Neural crest cell (in vitro differentiated cells): Measurements from ENCODE around the gene PHACTR1. TPM values are rescaled to one million over a fixed set of nuclear protein-coding genes. Genes with fewer than 3 reads are reported as not detected.

Experiments
- DNase-seq: peaks from one replicate; pipeline ENCODE4 v3.0.0; 2021; ENCODE audit warnings: low read depth, mixed read lengths, low spot score
- H3K27ac Mint-ChIP-seq: one replicate; pipeline ENCODE4 v1.8.0; 2021; ENCODE audit warnings: mild to moderate bottlenecking, mixed read lengths; ENCODE audit not compliant: unreplicated experiment
- H3K27me3 Mint-ChIP-seq: 2 replicates; pipeline ENCODE4 v1.8.0; 2021; ENCODE audit warnings: low read depth, mild to moderate bottlenecking, mixed read lengths
- H3K36me3 Mint-ChIP-seq: 2 replicates; pipeline ENCODE4 v1.8.0; 2021; ENCODE audit warnings: low read depth, mild to moderate bottlenecking, mixed read lengths
- H3K4me1 Mint-ChIP-seq: 2 replicates; pipeline ENCODE4 v1.8.0; 2021; ENCODE audit warnings: mixed read lengths
- H3K4me3 Mint-ChIP-seq: one replicate; pipeline ENCODE4 v1.8.0; 2021; ENCODE audit warnings: mild to moderate bottlenecking, mixed read lengths
- H3K9me3 Mint-ChIP-seq: 2 replicates; pipeline ENCODE4 v1.8.0; 2021; ENCODE audit warnings: mixed read lengths
- total RNA-seq: library from RNA; stranded (reverse); gene quantifications from 2 replicates; pipeline ENCODE4 v1.2.1, GENCODE V29; 2021
- TF ChIP-seq, protein P1 (sequence below): fragments of 200-600 bp; sonication (generic); conservative IDR thresholded peaks from 2 replicates; pipeline ENCODE4 v1.5.0; 2021; ENCODE audit warnings: antibody characterized with exemption, mild to moderate bottlenecking

The PHACTR1 gene
- total RNA-seq, 1 donor from 2014 or later, result 10.4 TPM

DNA sequence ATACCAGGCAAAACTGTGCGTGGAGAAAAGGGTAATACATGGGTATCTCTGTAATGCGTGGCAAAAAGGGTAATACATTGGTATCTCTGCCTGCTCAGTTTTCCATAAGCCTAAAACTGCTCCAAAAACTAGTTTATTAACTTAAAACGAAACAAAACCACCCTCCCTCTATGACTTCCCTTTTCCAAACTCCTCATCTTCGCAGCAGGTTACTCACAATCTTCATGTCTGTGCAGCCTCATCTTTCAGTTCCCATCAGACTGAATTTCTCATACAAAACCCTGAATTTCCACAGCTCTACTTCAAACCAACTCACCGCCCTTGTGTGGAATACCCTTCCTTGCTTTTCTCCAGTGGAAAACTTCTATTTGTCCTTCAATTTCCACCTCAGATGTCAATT is 199.4 kb downstream of the PHACTR1 start:
- no peak overlapping the region for H3K27ac Mint-ChIP-seq
- no peaks in the 10 kb centered on the region for H3K9me3 Mint-ChIP-seq
- H3K36me3 Mint-ChIP-seq, result no peaks in the 10 kb centered on the region
- peaks cover 9% of the 10 kb centered on the region for H3K4me1 Mint-ChIP-seq
- TF ChIP-seq, protein P1, sequence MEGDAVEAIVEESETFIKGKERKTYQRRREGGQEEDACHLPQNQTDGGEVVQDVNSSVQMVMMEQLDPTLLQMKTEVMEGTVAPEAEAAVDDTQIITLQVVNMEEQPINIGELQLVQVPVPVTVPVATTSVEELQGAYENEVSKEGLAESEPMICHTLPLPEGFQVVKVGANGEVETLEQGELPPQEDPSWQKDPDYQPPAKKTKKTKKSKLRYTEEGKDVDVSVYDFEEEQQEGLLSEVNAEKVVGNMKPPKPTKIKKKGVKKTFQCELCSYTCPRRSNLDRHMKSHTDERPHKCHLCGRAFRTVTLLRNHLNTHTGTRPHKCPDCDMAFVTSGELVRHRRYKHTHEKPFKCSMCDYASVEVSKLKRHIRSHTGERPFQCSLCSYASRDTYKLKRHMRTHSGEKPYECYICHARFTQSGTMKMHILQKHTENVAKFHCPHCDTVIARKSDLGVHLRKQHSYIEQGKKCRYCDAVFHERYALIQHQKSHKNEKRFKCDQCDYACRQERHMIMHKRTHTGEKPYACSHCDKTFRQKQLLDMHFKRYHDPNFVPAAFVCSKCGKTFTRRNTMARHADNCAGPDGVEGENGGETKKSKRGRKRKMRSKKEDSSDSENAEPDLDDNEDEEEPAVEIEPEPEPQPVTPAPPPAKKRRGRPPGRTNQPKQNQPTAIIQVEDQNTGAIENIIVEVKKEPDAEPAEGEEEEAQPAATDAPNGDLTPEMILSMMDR, result no peak
- DNase-seq, result no peak
- H3K27me3 Mint-ChIP-seq, result peaks cover 5% of the 10 kb centered on the region
- no peak overlapping the region for H3K4me3 Mint-ChIP-seq

DNA sequence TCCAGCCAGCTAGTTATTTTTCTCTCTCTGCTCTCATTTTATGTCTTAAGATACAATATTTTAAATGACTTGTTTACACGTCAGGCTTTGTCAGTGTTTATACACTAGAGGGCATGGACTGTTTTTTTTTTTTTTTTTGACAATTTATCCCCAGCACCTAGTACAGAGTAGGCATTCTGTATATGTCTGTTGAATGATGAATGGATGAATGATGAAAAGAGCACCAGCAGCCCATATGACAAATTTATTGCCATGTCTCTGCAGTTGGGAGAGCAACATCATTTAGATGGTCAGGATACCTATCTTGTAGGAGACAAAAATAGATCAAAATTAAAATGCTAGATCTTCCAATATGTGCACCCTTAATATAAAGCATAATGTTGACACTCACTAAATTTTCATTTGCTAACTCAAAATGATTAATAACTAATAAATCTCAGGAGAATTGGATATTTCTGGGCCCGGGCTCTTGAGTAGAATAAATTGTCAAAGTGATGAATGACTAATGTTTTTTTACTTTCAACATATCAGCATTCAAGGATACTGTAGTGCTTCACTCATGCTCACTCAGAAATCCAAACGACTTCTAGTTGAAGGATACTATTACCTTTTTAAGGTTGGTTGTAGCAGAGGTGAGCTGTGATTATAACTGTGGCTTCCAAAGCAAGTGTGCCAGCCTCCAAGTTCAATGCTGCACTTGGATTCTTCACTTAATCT is 200.0 kb downstream of the PHACTR1 start:
- no peak overlapping the region for H3K27ac Mint-ChIP-seq
- H3K9me3 Mint-ChIP-seq, result no peaks in the 10 kb centered on the region
- no peak for DNase-seq
- H3K27me3 Mint-ChIP-seq, result peaks cover 8% of the 10 kb centered on the region
- TF ChIP-seq, protein P1, result no peak
- H3K4me3 Mint-ChIP-seq, result no peak overlapping the region
- peaks cover 3% of the 10 kb centered on the region for H3K4me1 Mint-ChIP-seq
- no peaks in the 10 kb centered on the region for H3K36me3 Mint-ChIP-seq

DNA sequence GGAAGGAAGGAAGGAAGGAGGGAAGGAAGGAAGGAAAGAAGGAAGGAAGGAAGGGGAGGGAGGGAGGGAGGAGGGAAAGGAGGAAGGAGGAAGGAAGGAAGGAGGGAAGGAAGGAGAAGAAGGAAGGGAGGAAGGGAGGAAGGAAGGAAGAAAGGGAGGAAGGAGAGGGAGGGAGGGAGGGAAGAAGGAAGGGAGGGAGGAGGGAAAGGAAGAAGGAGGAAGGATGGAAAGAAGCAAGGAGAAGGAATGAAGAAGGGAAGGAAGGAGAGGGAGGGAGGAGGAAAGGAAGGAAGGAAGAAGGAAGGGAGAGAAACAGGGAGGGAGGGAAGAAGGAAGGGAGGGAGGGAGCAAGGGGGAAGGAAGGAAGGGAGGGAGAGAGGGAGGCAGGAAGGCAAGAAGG is 204.9 kb downstream of the PHACTR1 start:
- H3K4me3 Mint-ChIP-seq, result no peak overlapping the region
- peaks cover 3% of the 10 kb centered on the region for H3K9me3 Mint-ChIP-seq
- DNase-seq, result no peak
- peaks cover 6% of the 10 kb centered on the region for H3K27me3 Mint-ChIP-seq
- no peaks in the 10 kb centered on the region for H3K36me3 Mint-ChIP-seq
- H3K4me1 Mint-ChIP-seq, result no peaks in the 10 kb centered on the region
- TF ChIP-seq, protein P1, result no peak
- H3K27ac Mint-ChIP-seq, result no peak overlapping the region

DNA sequence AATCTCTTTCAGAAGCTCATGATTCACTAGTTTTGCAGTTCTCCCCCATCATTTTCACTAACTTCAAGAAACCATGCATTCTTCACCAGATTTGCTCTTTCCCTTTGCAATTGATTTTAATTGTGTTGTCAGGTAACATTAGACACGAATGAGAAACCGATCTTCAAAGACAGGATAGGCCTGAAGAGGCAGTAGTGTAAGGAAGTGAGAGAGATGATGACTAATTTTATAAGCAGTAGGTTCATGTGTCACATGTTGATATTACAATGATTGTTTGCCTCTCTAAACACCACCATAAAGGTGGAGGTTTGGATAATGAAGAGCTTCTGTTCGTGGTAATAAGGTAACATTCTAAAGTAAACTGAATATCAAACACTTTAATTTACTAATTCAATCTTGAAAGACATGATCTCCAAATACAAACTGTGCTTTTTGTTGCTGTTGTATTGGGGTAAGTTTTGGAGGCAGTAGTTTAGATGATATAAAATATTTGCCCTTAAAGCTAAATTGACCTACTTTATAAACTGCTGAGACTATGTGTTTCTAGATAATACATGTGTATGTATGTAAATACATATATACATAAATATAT is 207.2 kb downstream of the PHACTR1 start:
- H3K4me3 Mint-ChIP-seq, result no peak overlapping the region
- H3K9me3 Mint-ChIP-seq, result peaks cover 5% of the 10 kb centered on the region
- H3K4me1 Mint-ChIP-seq, result no peaks in the 10 kb centered on the region
- no peak overlapping the region for H3K27ac Mint-ChIP-seq
- TF ChIP-seq, protein P1, result no peak
- DNase-seq, result no peak
- peaks cover 6% of the 10 kb centered on the region for H3K27me3 Mint-ChIP-seq
- H3K36me3 Mint-ChIP-seq, result no peaks in the 10 kb centered on the region

DNA sequence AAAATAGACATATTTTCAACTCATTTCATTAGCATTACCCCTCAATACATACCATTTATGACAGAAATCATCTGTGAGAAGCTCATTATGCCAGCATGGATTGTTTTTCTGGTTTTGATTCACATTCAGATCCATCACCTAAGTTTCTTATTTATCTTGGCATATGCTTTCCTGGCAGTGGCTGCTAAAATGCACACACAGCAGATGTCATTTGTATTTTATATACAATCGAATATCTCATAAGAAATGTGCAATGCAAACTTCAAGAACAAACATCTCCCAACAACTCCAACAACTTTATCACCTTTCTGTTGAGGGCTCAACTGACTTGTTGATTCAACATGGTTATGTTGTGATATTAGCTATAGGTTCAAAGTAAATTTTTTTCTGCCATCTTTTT is 208.3 kb downstream of the PHACTR1 start:
- H3K4me3 Mint-ChIP-seq, result no peak overlapping the region
- H3K9me3 Mint-ChIP-seq, result peaks cover 5% of the 10 kb centered on the region
- no peak overlapping the region for H3K27ac Mint-ChIP-seq
- no peak for DNase-seq
- H3K36me3 Mint-ChIP-seq, result no peaks in the 10 kb centered on the region
- no peaks in the 10 kb centered on the region for H3K4me1 Mint-ChIP-seq
- peaks cover 6% of the 10 kb centered on the region for H3K27me3 Mint-ChIP-seq
- TF ChIP-seq, protein P1, result no peak
